NCI-H1048 (cell line): ENCODE measurements around the gene DLL1.
"Not testable (repeated sequence)": the region's sequence is repeated elsewhere in the genome, so short reads cannot be mapped to it uniquely, and the experiment has no call there.

Experiments
- DNase-seq: peaks from one replicate; lab custom pipeline; 2025; lab: John Stamatoyannopoulos, UW

Gene DLL1

GRCh38 chr6:170266061-170266825 is 24.6 kb downstream of the DLL1 start:
- no peak for DNase-seq

GRCh38 chr6:170265655-170266054 is 25.2 kb downstream of the DLL1 start:
- no peak for DNase-seq

GRCh38 chr6:170264644-170265043 is 26.2 kb downstream of the DLL1 start:
- not testable (repeated sequence) for DNase-seq

- no peak for DNase-seq
Observed at GRCh38 chr6:170264086-170264485, 26.8 kb downstream of the DLL1 start.

- DNase-seq, result no peak
Observed at GRCh38 chr6:170263410-170263809, 27.5 kb downstream of the DLL1 start.

GRCh38 chr6:170262489-170263088 is 28.3 kb downstream of the DLL1 start:
- DNase-seq, result no peak

- DNase-seq, result no peak
Observed at GRCh38 chr6:170261643-170262488, 29.0 kb downstream of the DLL1 start.

GRCh38 chr6:170260686-170261085 is 30.2 kb downstream of the DLL1 start:
- no peak for DNase-seq

GRCh38 chr6:170259278-170259677 is 31.6 kb downstream of the DLL1 start:
- DNase-seq, result no peak

- DNase-seq, result no peak
Observed at GRCh38 chr6:170258407-170258806, 32.5 kb downstream of the DLL1 start.

GRCh38 chr6:170257376-170257775 is 33.5 kb downstream of the DLL1 start:
- DNase-seq, result no peak

GRCh38 chr6:170256641-170257040 is 34.2 kb downstream of the DLL1 start:
- no peak for DNase-seq

GRCh38 chr6:170255426-170256125 is 35.3 kb downstream of the DLL1 start:
- DNase-seq, result no peak

- DNase-seq, result no peak
Observed at GRCh38 chr6:170254315-170255213, 36.3 kb downstream of the DLL1 start.

GRCh38 chr6:170253910-170254269 is 37.0 kb downstream of the DLL1 start:
- DNase-seq, result no peak

- no peak for DNase-seq
Observed at GRCh38 chr6:170253226-170253909, 37.5 kb downstream of the DLL1 start.

GRCh38 chr6:170251776-170252571 is 38.9 kb downstream of the DLL1 start:
- DNase-seq, result no peak

- no peak for DNase-seq
Observed at GRCh38 chr6:170250981-170251775, 39.7 kb downstream of the DLL1 start.

GRCh38 chr6:170250455-170250854 is 40.4 kb downstream of the DLL1 start:
- DNase-seq, result no peak
